NCI-H1417 (cell line): ENCODE data around the gene SPOCD1.

Experiments
- DNase-seq, 3 experiments: peaks; one replicate each; lab custom pipeline; 2025; lab: John Stamatoyannopoulos, UW

The SPOCD1 gene

GRCh38 chr1:31755850-31756492 is 59.9 kb downstream of the SPOCD1 start:
- no peak for DNase-seq

- DNase-seq = no peak
These were observed 60.6 kb downstream of the SPOCD1 start for GRCh38 chr1:31755197-31755611.

- no peak for DNase-seq
These were observed 61.4 kb downstream of the SPOCD1 start for GRCh38 chr1:31754397-31754796.

GRCh38 chr1:31753707-31754349 is 62.0 kb downstream of the SPOCD1 start:
- DNase-seq = peak in 2 of 3 experiments; percentile 80 to 87

- DNase-seq = no peak
These were observed 62.8 kb downstream of the SPOCD1 start for GRCh38 chr1:31752952-31753475.

- no peak for DNase-seq
These were observed 63.6 kb downstream of the SPOCD1 start for GRCh38 chr1:31752258-31752657.

- no peak for DNase-seq
These were observed 64.0 kb downstream of the SPOCD1 start for GRCh38 chr1:31751822-31752241.

- DNase-seq = no peak
These were observed 64.8 kb downstream of the SPOCD1 start for GRCh38 chr1:31750858-31751510.

- DNase-seq = no peak
These were observed 65.8 kb downstream of the SPOCD1 start for GRCh38 chr1:31749785-31750735.

- DNase-seq = no peak
These were observed 67.5 kb downstream of the SPOCD1 start for GRCh38 chr1:31748365-31748764.

- no peak for DNase-seq
These were observed 68.5 kb downstream of the SPOCD1 start for GRCh38 chr1:31747304-31747703.

- no peak for DNase-seq
These were observed 69.1 kb downstream of the SPOCD1 start for GRCh38 chr1:31746687-31747086.

- no peak for DNase-seq
These were observed 69.7 kb downstream of the SPOCD1 start for GRCh38 chr1:31745946-31746670.

GRCh38 chr1:31745096-31745945 is 70.5 kb downstream of the SPOCD1 start:
- DNase-seq = peak; percentile 10 to 56 (median 27)

GRCh38 chr1:31744165-31744888 is 71.5 kb downstream of the SPOCD1 start:
- DNase-seq = no peak

- DNase-seq = no peak
These were observed 73.2 kb downstream of the SPOCD1 start for GRCh38 chr1:31742462-31743212.
